Measurements from ENCODE around the gene ZNF37A.
"Not testable (repeated sequence)": the region's sequence is repeated elsewhere in the genome, so short reads cannot be mapped to it uniquely, and the experiment has no call there.

The ZNF37A gene

GRCh38 chr10:38150891-38151463, 56.8 kb downstream of the ZNF37A start:
- DNase-seq: not testable (repeated sequence)

- DNase-seq: no peak
Measured at GRCh38 chr10:38156416-38157269, 62.5 kb downstream of the ZNF37A start.

- peak; percentile 16 for DNase-seq
Measured at GRCh38 chr10:38157270-38157685, 63.1 kb downstream of the ZNF37A start.

- no peak for DNase-seq
Measured at GRCh38 chr10:38159004-38159403, 64.9 kb downstream of the ZNF37A start.

GRCh38 chr10:38163617-38164016, 69.5 kb downstream of the ZNF37A start:
- DNase-seq: no peak

- no peak for DNase-seq
Measured at GRCh38 chr10:38174336-38174735, 80.2 kb downstream of the ZNF37A start.

GRCh38 chr10:38184477-38184876, 90.3 kb downstream of the ZNF37A start:
- no peak for DNase-seq

Data from NCI-H510A (cell line).